ENCODE measurements around the gene PPP2R2C. TPM values are rescaled to one million over a fixed set of nuclear protein-coding genes. Genes with fewer than 3 reads are reported as not detected.

Gene PPP2R2C
- polyA plus RNA-seq, 1 of the 3 experiments (the other 2 are of a cell fraction), result 0.21 TPM

DNA sequence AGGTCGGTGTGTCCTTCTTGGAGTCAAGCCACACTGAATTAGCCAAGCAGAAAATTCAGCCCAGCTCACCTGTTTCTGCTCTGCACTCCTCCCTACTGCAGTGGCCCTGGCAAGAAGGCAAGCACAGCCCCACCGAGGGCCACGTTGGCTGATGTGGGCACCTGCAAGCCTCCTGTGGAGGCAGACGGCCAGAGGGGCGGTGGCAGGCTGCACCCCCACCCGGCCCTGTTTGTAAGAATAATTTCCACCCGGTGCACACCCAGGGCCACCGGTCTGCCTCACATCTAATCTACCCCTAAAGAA lies 18.8 kb downstream of the PPP2R2C start:
- WGBS (ENCODE audit: low lambda C conversion rate), result 33% methylated on average over 4 of the region's 8 CpGs
- Histone ChIP-seq H3K4me2 (no peak overlapping the region), H3K79me2 (ENCODE audit: insufficient read depth) (no peaks in the 10 kb centered on the region), H4K20me1 (ENCODE audit: insufficient read depth) (no peaks in the 10 kb centered on the region), H3K9ac (no peak overlapping the region), H3F3A (replicated peaks; ENCODE audit: insufficient read depth) (no peaks in the 10 kb centered on the region), H2AFZ (ENCODE audit: low read depth) (no peak overlapping the region), H3K4me1 (ENCODE audit: control insufficient read depth in 1 of 2, insufficient read depth in 2 of 2, low read depth in 1 of 2, low read length in 1 of 2) (no peaks in the 10 kb centered on the region; a peak in 1 of 4 replicates), H3K27me3 (ENCODE audit: insufficient read depth) (no peaks in the 10 kb centered on the region), H3K9me3 (no peaks in the 10 kb centered on the region), H3K4me3 (ENCODE audit: low read depth in 2 of 2, low read length in 1 of 2) (no peak overlapping the region), H3K36me3 (replicated peaks in 1 of 2; ENCODE audit: control insufficient read depth in 1 of 2, insufficient read depth in 2 of 2, low read length in 1 of 2) (no peaks in the 10 kb centered on the region), H3K27ac (ENCODE audit: low read depth in 2 of 2, low read length in 1 of 2) (no peak overlapping the region), H3K9me2 (no peaks in the 10 kb centered on the region)
- ChIA-PET POLR2A (no interaction called here), CTCF (interaction anchor here (0.9 to 1.2 kb wide), 3 partner anchors 20 to 203 kb away, joined by 3 read pairs; no protein-coding TSS in a partner anchor)
- no peak for TF ChIP-seq MXI1 (IDR thresholded peaks at IDR 0.05; ENCODE audit: low read depth, low read length)
- no peak for TF ChIP-seq FOSL2 (IDR thresholded peaks at IDR 0.05; ENCODE audit: borderline replicate concordance, low read depth)
- TF ChIP-seq, protein P1, sequence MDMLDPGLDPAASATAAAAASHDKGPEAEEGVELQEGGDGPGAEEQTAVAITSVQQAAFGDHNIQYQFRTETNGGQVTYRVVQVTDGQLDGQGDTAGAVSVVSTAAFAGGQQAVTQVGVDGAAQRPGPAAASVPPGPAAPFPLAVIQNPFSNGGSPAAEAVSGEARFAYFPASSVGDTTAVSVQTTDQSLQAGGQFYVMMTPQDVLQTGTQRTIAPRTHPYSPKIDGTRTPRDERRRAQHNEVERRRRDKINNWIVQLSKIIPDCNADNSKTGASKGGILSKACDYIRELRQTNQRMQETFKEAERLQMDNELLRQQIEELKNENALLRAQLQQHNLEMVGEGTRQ (IDR thresholded peaks at IDR 0.05; ENCODE audit: borderline replicate concordance, low read depth, low read length), result no peak
- no peak for TF ChIP-seq ZBTB33 (IDR thresholded peaks at IDR 0.05; ENCODE audit: borderline replicate concordance, low read depth)
- TF ChIP-seq FOXJ3 (CRISPR knock-in tag; IDR thresholded peaks at IDR 0.05), result no peak
- TF ChIP-seq EP300 (IDR thresholded peaks at IDR 0.05; ENCODE audit: borderline replicate concordance in 1 of 2, low read depth in 1 of 2, low read length in 1 of 2), result no peak
- no peak for TF ChIP-seq FOXM1 (IDR thresholded peaks at IDR 0.05; ENCODE audit: low read depth)
- TF ChIP-seq ELF1 (IDR thresholded peaks at IDR 0.05), result no peak
- DNase-seq, result no peak

DNA sequence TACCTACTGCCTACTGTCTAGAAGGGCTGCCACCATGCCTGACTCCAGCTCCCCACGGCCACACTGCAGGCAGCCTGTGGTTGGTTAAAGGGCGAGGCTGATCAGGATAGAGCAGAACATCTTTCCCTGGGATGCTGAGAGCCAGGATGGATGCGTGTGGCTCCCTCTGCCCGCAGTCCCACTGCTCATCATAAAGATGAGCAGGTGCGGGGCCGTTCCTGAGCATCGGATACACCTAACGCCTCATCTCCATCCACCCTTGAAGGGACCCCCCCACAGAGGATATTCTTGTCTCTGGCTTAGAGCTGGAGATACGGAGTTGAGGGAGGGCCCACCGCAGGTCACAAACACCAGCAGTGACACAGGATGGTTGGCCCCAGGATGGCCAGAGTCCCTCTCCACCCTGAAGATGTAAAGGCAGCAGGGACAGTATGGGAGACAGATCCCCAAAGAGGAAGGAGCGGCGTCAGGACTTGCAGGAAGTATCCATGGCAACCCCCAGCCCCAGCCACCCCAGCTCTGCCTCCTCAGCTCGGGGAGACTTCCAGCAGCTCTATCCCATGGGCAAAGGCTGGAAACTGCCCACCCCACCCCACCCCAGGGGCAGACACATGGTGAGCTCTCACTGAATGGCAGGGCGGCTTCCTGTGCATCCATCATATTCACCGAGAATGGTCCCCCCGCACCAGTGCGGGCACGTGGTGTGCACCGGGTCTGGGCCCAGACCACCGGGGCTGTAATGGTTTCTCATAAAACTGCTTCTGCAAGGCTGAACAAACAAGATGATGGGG lies 19.3 kb downstream of the PPP2R2C start:
- Histone ChIP-seq H2AFZ (ENCODE audit: low read depth) (no peak overlapping the region), H3K27me3 (ENCODE audit: insufficient read depth) (no peaks in the 10 kb centered on the region), H3K9me3 (no peaks in the 10 kb centered on the region), H3F3A (replicated peaks; ENCODE audit: insufficient read depth) (no peaks in the 10 kb centered on the region), H3K4me1 (ENCODE audit: control insufficient read depth in 1 of 2, insufficient read depth in 2 of 2, low read depth in 1 of 2, low read length in 1 of 2) (no peaks in the 10 kb centered on the region; a peak in 1 of 4 replicates), H3K9ac (no peak overlapping the region), H3K9me2 (no peaks in the 10 kb centered on the region), H3K4me3 (ENCODE audit: low read depth in 2 of 2, low read length in 1 of 2) (no peak overlapping the region), H3K79me2 (ENCODE audit: insufficient read depth) (no peaks in the 10 kb centered on the region), H3K27ac (ENCODE audit: low read depth in 2 of 2, low read length in 1 of 2) (no peak overlapping the region), H4K20me1 (ENCODE audit: insufficient read depth) (no peaks in the 10 kb centered on the region), H3K4me2 (no peak overlapping the region), H3K36me3 (replicated peaks in 1 of 2; ENCODE audit: control insufficient read depth in 1 of 2, insufficient read depth in 2 of 2, low read length in 1 of 2) (no peaks in the 10 kb centered on the region)
- TF ChIP-seq, protein P1 (IDR thresholded peaks at IDR 0.05; ENCODE audit: borderline replicate concordance, low read depth, low read length), result no peak
- TF ChIP-seq EP300 (IDR thresholded peaks at IDR 0.05; ENCODE audit: borderline replicate concordance in 1 of 2, low read depth in 1 of 2, low read length in 1 of 2) (no peak), EZH2phosphoT487 (IDR thresholded peaks at IDR 0.05; ENCODE audit: borderline replicate concordance, low read depth) (no peak), FOXJ3 (CRISPR knock-in tag; IDR thresholded peaks at IDR 0.05) (no peak), RAD21 (IDR thresholded peaks at IDR 0.05; ENCODE audit: low read length) (no peak), ZBTB33 (IDR thresholded peaks at IDR 0.05; ENCODE audit: borderline replicate concordance, low read depth) (no peak)
- 44% methylated on average over 7 of the region's 20 CpGs for WGBS (ENCODE audit: low lambda C conversion rate)
- DNase-seq, result no peak
- POLR2A ChIA-PET, result no interaction called here
- CTCF ChIA-PET, result interaction anchor here (0.7 to 2.0 kb wide), 4 partner anchors 21 to 202 kb away, joined by 3 to 5 read pairs (median 3); no protein-coding TSS in a partner anchor

Measured in SK-N-SH (cell line).